GM19397 (cell line): ENCODE results near the gene SNX8.
A peak's percentile ranks its signal among the peaks of the same experiment; 100 is the strongest.
"Not testable (repeated sequence)": the region's sequence is repeated elsewhere in the genome, so short reads cannot be mapped to it uniquely, and the experiment has no call there.

ENCODE experiments used
- ATAC-seq: cut with Tn5 transposase; IDR thresholded peaks from one replicate; pipeline ENCODE4 v1.9.1; 2021; ENCODE audit warnings: mild to moderate bottlenecking, moderate library complexity; ENCODE audit not compliant: unreplicated experiment

The SNX8 gene, protein sequence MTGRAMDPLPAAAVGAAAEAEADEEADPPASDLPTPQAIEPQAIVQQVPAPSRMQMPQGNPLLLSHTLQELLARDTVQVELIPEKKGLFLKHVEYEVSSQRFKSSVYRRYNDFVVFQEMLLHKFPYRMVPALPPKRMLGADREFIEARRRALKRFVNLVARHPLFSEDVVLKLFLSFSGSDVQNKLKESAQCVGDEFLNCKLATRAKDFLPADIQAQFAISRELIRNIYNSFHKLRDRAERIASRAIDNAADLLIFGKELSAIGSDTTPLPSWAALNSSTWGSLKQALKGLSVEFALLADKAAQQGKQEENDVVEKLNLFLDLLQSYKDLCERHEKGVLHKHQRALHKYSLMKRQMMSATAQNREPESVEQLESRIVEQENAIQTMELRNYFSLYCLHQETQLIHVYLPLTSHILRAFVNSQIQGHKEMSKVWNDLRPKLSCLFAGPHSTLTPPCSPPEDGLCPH

DNA sequence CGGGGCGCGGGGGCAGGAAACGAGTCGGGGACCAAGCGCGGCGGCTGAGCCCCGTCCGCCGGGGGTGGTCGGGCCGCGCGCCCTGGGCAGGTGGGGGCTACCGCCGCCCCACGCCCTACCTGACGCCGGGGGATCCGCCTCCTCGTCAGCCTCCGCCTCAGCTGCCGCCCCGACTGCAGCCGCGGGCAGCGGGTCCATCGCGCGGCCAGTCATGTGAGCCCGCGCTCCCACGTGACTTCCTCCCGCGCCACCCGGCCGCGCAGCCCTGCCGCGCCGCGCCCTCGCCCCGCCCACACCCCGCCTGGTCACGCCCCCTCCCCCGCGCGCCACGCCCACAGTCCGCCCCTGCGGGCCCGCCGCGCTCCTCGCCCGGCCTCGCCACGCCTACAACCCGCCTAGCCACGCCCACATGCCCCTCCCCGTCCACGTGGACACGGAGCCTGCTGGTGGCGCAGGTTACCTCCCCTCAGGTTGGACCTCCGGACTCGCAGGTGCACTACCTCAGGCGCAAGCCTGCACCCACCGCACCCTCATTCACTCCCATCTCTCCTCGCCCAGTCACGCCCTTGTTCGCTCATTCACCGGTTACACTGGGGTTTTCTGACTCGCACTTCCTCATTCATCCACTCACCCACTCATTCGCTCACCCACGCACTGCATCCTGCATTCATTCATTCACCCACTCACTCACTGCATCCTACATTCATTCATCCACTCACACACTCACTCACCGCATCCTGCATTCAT lies at the start of gene SNX8:
TSS of gene SNX8 (minus strand) at position 233 of the 747 bp plus-strand sequence. CDS start at position 213, 20 bp downstream.
- ATAC-seq, result peak; percentile 77

DNA sequence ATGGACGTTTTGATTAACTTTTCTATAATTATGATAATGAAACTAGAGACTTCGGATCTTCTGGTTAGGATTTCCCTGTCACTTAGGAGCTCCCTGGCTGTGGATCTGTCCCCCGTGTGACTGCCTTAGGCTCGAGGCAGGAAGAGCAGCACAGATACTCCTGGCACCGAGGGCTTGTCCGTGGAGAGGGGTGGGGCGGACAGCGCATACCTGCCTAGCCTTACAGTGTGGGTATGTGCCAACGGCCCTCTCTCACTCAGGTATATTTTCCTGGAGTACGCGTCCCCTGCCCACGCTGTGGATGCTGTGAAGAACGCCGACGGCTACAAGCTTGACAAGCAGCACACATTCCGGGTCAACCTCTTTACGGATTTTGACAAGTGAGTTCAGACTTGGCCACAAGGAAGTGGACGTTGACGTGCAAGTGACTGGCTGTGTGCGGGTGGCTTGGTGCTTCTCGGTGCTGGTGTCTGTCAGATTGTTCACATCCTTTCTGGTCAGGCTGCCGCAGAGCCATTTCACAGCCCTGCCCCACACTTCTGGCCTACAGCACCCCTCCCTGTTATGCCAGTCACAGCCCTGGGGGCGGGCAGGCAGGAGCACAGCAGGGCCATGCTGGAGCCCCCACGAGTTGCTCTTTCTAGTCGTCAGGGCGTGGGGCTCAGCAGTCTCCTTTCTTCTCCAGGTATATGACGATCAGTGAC lies 48.3 kb upstream of the SNX8 start:
- ATAC-seq, result no peak

DNA sequence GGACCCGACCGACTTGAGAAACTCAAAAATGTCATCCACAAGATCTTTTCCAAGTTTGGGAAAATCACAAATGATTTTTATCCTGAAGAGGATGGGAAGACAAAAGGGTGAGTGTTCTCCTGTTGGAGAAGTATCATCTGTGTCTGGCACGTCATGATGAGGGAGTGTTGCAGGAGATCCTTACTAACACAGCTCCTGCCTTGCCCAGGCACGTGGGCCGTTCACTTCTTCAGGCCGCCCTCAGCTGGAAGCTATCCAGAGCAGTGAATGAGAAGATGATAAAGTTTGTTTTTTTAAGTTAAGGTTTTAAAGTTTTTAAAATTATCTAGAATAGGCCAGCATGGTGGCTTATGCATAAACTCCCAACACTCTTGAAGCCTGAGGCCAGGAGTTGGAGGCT lies 46.6 kb upstream of the SNX8 start:
- ATAC-seq, result no peak

DNA sequence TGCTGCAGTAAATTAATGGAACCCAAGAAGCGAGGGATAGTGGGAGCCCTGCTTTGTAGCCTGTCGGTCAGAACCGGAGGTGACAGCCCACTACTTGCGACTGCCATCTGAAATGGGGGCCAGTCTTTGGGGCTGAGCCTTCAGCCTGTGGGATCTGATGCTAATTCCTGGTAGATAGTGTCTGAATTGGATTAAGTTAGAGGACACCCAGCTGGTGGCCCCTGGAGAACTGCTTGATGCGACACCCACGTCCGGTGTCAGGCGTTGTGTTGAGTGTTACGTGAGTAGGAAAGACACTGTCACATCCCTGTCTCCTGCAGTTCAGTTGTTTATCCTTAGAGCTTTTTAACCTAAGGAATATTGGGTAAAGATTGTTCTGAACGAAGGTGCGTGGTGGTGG lies 45.4 kb upstream of the SNX8 start:
- ATAC-seq, result no peak

DNA sequence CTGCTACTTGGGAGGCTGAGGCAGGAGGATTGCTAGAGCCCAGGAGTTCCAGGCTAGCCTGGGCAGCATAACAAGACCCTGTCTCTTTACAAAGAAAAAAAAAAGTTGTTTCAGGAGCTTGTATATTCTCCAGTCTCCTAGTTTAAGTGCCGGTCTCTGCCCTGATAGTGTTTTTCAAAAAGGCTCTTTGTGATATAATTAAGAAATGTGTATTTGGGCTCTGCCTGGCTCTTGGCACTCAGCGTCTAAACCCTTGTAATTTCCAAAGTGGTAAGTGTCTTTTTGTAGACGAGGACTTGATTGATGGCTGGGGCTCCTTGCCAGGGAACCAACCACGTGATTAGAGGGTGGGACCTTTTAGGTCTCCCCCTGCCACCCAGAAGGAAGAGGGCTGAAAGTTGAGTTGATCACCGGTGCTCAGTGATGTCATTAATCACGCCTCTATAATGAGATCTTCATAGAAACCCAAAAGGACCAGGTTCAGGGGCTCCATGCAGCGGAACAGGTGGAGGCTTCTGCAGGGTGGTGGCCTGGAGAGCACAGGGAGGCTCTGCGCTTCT lies 44.8 kb upstream of the SNX8 start:
- ATAC-seq, result no peak

DNA sequence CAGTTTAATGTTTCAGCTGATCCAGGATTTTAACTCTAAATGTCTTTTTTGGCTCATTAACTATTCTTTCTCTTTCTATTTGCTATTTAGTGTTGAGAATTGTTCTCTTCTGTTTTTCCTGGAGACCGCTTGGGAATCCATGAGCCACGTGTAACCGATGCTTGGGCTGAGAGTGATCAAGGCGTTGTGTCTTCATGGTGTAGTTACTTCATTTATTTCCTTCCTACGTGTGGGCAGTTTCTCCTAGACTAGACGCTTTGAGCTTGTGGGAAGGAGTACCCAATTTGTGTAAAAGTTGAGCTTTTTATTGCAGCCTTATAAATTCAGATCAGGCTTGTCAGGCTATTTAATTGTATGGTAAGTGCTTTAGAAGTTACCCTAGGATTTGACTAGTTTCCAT lies 43.3 kb upstream of the SNX8 start:
- ATAC-seq, result no peak

DNA sequence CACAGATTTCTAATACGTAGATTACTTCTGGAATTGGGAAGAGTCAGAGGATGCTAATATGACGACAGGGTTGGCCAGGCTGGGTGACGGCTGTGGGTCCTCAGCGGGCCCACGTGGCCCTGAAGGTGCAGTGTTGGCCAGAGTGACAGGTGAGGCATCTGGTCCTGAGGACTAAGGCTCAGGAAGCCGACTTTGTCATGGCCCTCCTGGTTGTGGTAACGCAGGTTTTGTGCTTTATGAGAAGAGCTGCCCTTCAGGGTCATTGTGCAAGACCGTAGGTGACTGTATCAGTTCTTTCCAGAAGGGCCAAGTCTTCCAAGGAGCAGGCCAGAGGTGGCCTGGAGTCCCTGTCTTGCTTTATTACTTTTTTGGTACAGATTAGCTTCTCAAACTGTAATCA lies 42.9 kb upstream of the SNX8 start:
- no peak for ATAC-seq

DNA sequence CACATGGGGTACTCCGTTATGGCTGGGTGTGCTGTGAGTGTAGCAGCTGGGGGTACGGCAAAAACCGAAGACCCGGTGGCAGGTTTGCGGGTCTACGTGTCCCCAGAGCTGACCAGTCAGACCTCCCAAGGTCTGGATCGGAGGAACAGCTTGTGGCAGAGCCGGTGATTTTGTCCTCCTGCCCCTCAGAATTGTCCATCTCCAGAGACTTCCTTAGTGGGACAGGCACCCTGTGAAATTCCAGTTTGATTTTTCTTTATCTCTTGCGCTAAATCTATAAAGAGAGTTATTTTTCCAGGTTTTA lies 41.4 kb upstream of the SNX8 start:
- ATAC-seq, result no peak

DNA sequence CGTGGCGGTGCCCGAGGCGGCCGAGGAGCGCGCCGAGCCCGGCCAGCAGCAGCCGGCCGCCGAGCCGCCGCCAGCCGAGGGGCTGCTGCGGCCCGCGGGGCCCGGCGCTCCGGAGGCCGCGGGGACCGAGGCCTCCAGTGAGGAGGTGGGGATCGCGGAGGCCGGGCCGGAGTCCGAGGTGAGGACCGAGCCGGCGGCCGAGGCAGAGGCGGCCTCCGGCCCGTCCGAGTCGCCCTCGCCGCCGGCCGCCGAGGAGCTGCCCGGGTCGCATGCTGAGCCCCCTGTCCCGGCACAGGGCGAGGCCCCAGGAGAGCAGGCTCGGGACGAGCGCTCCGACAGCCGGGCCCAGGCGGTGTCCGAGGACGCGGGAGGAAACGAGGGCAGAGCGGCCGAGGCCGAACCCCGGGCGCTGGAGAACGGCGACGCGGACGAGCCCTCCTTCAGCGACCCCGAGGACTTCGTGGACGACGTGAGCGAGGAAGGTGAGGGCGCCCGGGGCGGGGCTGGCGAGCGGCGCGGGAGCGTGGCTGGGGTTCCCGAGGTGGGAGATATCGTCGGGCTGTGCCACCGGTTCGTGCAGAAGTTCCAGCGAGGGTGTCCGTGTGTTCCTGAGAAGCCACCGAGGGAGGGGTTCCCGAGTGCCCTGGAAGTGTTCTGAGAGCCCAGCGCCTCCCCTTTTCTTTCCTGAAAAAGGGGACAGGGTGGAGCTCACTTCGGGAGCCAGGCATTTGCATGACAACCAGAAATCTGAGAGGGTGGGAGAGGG lies 40.9 kb upstream of the SNX8 start:
- peak; percentile 8 for ATAC-seq

DNA sequence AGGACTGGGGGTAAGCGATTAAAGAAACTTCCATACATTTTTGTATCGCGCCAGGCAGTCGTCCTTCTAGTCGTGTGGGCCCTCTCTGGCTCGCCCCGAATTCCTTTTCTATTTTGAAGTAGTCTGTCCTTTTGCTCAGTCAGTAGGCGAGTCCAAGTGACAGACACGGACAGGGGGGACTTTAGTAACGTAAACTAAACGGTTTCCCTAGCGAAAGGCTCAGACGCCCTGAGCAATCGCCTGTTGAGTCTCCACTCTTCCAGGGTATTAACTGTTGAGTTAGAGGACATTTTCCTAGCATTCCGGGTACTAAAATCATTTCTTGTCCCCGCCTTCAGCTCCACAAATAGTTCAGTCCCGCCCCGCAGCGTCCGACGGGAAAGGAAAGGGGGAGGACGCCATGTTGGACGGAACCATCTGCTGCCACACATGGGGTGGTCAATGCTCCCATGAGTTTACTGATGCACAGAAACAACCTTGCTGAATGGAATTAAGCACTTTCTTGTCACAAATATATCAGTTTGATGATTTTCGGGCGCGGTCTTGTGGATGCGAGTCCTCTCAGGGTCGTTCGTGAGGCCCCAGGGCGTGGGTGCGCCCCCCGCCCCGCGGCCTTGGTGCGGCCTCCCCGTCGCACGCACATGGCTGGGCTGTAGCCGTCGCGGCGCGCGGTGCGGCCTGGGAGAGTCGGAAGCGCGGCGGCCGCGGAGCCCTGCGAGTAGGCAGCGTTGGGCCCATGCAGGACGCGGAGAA lies 40.1 kb upstream of the SNX8 start, which contains the start of gene EIF3B:
TSS of gene EIF3B (plus strand) at position 642 of the 753 bp plus-strand sequence. CDS start at position 737, 95 bp downstream.
- peak; percentile 82 for ATAC-seq

DNA sequence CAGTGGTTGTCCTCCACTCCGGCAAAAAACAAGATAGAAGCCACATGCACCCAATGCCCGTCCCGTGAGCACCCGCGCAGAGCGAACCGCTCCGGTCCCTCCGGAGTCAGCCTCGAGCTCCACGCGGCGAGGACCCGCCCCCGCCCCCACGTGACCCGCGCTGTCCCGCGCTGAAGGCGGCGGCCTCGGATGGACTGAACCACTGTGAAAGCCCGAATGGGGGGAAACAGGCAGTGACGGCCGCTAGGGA lies 39.6 kb upstream of the SNX8 start:
- ATAC-seq, result peak; percentile 52

DNA sequence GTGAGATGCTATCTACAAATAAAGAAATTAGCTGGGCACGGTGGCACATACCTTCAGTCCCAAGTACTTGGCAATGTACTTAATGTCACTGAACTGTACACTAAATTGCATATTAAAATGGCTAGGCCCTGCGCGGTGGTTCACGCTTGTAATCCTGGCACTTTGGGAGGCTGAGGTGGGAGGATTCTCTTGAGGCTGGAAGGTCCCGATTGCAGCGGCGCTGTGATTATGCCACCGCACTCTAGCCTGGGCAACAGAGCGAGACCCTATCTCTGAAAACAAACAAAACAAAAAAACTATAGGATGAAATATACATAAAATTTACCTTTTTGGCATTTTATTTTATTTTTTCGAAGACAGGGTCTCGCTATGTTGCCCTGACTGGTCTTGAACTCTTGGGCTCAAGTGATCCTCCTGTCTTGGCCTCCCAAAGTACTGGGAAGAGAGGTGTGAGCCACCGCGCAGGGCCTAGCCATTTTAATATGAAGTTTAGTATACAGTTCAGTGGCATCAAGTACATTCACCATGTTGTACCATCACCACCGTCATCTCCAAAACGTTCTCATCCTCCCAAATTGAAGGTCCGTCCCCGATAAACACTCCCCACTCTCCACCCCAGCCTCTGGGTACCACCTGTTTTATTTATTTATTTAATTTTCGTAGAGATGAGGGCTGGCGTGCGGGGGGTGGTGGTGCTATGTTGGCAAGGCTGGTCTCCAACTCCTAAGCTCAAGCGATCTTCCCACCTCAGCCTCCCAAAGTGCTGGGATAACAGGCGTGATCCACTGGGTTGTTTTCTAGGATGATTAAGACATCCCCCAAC lies 39.1 kb upstream of the SNX8 start:
- ATAC-seq, result no peak

DNA sequence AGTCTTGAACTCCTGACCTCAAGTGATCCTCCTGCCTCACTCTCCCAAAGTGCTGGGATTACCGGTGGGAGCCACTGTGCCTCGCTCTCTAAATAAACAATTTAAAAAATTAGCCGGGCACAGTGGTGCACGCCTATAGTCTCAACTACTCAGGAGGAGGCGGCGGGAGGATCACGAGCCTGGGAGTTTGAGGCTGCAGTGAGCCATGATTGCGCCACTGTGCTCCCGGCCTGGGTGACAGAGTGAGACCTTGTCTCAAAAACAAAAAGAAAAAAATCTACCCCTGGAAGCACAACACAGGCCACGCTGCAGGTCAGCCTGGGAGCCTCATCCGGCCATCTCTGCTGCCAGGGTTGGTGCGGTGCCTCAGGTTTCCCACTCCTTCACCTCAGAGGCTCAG lies 36.6 kb upstream of the SNX8 start:
- ATAC-seq, result no peak

DNA sequence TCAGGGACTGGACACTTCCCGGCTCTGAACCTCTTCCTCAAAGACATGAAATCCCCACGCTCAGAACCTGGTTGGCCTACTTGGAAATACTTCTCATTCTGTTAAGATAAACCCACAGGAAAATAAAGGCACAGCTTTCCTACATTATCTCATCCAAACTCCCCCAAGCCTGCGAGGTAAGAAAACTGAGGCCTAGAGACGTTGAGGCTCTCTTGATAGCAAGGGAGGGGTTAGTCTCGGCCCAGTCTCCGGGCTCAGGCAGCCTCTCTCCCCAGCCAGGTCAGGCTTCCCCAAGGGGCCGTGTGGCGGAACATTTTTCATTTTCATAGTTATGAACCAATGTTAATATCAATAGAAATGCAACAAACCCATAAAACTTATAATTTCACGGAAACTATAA lies 35.8 kb upstream of the SNX8 start:
- no peak for ATAC-seq

DNA sequence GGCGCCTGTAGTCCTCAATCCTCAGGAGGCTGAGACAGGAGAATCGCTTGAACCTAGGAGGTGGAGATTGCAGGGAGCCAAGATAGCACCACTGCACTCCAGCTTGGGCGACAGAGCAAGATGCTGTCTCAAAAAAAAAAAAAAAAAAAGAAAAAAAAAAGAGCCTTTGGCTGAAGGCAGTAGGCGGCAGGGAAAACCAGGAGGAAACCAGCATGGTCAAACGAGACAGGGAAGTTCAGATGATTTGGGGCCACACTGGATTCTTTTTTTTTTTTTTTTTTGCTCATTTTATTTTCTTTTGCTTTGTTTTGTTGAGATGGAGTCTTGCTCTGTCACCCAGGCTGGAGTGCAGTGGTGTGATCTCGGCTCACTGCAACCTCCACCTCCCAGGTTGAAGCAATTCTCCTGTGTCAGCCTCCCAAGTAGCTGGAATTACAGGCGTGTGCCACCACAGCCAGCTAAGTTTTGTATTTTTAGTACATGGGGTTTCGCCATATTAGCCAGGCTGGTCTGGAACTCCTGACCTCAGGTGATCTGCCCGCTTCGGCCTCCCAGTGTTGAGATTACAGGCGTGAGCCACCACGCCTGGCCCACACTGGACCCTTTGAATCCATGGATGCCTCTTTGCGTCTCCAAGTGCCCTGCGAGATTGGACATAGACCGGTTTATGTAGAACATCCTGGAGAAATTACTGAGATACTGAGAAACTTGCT lies 33.3 kb upstream of the SNX8 start:
- ATAC-seq, result not testable (repeated sequence)

DNA sequence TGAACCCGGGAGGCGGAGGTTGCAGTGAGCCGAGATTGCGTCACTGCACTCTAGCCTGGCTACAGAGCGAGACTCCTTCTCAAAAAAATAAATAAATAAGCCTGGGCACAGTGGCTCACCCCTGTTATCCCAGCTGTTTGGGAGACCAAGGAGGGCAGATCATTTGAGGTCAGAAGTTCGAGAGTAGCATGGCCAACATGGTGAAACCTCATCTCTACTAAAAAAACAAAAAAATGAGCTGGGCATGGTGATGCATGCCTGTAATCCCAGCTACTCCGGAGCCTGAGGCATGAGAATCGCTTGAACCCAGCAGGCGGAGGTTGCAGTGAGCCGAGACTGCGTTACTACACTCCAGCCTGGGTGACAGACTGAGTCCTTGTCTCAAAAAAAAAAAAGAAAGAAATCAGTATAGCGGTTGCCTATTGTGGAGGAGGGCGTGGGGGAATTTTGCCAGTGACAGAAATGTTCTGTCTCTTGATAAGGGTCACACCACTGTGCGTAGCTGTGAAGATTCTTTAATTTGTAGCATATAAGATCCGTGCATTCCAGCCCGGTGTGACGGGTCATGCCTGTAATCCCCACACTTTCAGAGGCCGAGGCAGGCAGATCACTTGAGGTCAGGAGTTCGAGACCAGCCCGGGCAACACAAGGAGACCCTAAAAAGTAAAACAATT lies 22.5 kb upstream of the SNX8 start:
- ATAC-seq, result no peak

DNA sequence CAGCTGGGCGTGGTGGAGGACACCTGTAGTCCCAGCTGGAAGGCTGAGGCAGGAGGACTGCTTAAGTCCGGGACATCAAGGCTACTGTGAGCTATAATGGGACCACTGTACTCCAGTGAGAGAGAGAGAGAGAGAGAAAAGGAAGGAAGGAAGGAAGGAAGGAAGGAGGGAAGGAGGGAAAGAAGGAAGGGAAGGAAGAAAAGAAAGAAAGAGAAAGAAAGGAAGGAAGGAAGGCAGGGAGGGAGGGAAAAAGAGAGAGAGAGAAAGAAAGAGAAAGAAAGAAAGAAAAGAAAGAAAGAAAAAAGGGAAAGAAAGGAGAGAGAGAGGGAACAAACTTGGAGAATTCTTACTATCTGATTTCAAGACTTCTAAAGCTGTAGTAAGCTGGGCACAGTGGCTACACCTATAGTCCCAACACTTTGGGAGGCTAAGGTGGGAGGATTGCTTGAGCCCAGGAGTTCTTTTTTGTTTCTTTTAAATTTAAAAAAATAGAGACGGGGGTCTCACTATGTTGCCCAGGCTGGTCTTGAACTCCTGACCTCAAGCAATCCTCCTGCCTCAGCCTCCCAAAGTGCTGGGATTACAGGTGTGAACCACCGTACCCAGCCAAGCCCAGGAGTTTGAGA lies 18.5 kb upstream of the SNX8 start:
- not testable (repeated sequence) for ATAC-seq

DNA sequence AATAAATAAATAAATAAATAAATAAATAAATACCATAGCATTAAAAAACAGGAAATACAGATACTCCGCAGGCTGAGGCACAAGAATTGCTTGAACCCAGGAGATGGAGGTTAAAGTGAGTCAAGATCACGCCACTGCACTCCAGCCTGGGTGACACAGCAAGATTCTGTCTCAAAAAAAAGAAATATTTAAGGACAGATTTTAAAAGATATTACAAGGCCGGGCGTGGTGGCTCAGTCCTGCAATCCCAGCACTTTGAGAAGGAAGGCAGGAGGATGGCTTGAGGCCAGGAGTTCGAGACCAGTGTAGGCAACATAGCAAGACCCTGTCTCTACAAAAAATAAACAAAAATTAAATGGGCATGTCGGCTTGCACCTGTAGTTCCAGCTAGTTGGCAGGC lies 17.5 kb upstream of the SNX8 start:
- no peak for ATAC-seq
